CD4-positive, alpha-beta T cell treated with Interleukin-6 at 100 ng/mL for 8 hours (primary cell): Measurements from ENCODE around the gene SLC38A6.
"Not testable (repeated sequence)": the region's sequence is repeated elsewhere in the genome, so short reads cannot be mapped to it uniquely, and the experiment has no call there.

Experiments
- DNase-seq: peaks from one replicate; pipeline ENCODE4 v3.0.0-alpha.2; 2020; ENCODE audit warnings: mixed read lengths, low spot score

SLC38A6 gene

GRCh38 chr14:61051621-61052020 is 70.6 kb downstream of the SLC38A6 start:
- no peak for DNase-seq

DNA sequence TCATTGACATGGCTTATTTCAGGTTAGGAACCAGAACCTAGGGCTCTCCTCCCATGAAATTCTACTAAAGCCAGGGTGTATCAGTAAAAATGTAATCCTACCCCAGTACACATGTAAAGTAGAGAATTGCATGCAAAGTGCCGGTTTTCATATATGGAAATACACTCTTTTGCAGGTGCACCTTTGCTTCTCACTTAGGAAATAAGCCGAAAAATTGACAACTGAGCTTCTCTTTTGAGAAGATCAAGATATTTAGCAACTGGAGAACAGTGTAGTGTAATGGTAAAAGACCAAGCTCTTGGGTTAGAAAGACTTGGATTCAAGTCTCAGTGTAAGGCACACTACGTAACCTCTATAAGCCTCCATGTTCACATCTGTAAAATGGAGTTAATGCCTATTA is 82.4 kb downstream of the SLC38A6 start:
- DNase-seq, result no peak

- no peak for DNase-seq
These were observed 83.2 kb downstream of the SLC38A6 start for GRCh38 chr14:61064210-61064609.

DNA sequence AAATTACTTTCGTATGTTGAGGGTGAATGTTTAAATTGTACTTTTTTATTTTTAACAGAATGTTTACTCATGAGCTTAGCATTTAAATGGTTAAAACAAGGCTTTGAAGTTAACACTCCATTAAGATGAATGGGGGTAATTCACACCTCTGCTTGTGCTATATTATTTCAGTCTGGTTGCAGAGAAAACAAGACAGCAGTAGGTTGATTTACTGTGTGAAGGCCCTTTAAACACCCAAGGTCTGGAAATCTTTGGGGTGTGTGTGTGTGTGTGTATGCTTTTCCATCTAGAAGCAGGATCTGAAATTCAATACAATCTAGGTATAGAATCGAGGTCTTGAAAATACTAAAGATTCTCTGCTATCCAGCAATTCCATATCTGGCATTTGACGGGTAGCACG is 83.8 kb downstream of the SLC38A6 start:
- DNase-seq, result no peak

DNA sequence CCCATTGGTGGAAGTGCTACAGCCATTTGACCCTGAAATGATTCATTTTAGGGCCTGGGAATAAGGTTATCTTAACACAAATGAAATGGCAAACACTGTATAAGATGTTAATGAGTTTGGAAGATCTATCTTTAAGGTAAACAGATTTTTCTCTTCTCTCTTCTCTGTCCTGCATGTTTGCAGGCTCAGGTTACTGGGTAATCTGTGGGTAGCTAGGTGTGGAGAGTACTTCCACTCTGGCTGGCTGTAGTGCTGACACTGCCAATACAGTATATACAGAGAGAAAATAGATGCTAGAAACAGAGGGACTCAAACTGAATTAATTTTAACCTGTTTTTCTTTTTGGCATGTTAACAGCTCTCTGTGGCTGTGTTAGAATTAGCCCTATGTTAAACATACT is 84.6 kb downstream of the SLC38A6 start:
- no peak for DNase-seq

DNA sequence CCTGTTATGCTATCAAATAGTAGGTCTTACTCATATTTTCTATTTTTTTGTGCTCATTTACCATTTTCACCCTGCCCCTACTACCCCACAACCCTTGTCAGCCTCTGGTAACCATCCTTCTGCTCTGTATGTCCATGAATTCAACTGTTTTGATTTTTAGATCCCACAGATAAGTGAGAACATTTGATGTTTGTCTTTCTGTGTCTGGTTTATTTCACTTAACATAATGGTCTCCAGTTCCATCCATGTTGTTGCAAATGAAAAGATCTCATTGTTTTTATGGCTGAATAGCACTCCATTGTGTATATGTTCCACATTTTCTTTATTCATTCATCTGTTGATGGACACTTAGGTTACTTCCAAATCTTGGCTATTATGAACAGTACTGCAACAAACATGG is 91.4 kb downstream of the SLC38A6 start:
- not testable (repeated sequence) for DNase-seq

GRCh38 chr14:61074852-61075251 is 93.8 kb downstream of the SLC38A6 start:
- no peak for DNase-seq

GRCh38 chr14:61076556-61076955 is 95.5 kb downstream of the SLC38A6 start:
- no peak for DNase-seq

GRCh38 chr14:61077437-61077836 is 96.4 kb downstream of the SLC38A6 start:
- DNase-seq, result no peak

- no peak for DNase-seq
These were observed 97.1 kb downstream of the SLC38A6 start for GRCh38 chr14:61077951-61078720.

DNA sequence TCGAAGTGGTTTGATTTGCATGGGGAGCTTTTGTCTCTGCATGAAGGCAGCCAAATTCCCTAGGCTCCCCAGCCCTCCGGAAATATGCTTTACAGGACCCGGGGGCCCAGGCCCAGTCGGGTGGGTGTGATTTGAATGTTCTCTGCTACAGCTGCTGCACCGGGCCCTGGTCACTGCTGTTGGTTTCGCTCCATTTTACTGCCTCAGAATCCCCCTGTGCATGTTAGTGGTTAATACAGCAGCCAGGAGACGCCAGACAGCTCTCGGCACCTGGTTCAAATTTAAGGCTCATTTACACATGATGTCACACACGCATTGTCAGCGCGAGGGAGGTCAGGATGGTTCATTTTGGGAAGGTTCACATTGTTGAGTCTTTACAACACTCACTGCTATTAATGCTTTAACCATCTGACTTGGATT is 99.6 kb downstream of the SLC38A6 start:
- DNase-seq, result no peak

DNA sequence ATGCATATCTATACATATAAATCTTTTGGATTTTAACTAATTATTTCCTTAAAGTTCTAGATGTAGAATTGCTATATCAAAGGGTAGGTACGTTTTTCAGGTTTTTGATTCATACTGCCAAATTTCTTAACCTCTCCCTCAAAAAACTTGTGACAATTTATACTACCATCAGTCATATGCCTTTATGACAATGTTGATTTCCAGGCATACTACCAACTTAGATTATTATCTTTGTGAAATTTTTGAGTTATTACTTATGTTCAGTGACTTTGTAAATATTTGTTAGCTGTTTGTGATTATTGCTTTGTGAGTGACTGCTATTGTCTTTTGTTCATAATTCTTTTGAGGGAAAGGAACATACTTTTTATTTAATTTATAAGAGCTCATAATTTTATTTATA is 107.0 kb downstream of the SLC38A6 start:
- no peak for DNase-seq

DNA sequence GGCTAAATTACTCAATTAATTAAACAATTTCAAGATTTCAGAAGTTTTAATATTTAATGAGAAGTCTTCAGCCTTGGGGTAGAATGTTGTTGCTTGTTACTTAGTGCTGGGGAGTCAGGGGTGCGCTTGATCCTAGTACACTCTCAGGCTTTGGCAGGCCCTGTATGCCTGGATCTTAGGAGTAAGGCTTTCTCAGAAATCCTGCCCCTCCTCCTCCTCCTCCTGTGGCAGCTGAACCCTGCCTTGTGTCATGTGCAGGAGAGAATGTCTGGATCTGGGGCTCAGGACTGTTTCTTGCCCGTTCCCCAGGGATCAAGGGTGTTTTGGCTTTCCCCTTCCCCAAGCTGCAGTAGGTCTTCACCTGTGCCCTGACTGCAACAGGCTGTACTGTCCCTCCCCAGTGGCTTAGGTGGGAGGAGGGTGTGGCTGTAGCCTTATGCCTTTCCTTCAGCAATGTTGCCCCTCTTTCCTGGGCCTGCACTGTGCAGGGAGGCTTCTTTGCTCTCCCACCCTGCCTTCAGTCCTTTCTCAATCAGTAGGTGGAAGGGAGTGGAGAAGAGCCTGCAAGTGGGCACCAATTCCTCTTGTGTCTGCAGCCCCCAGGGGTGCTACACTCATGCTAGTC is 108.2 kb downstream of the SLC38A6 start:
- no peak for DNase-seq

GRCh38 chr14:61090432-61091216 is 109.6 kb downstream of the SLC38A6 start:
- no peak for DNase-seq

DNA sequence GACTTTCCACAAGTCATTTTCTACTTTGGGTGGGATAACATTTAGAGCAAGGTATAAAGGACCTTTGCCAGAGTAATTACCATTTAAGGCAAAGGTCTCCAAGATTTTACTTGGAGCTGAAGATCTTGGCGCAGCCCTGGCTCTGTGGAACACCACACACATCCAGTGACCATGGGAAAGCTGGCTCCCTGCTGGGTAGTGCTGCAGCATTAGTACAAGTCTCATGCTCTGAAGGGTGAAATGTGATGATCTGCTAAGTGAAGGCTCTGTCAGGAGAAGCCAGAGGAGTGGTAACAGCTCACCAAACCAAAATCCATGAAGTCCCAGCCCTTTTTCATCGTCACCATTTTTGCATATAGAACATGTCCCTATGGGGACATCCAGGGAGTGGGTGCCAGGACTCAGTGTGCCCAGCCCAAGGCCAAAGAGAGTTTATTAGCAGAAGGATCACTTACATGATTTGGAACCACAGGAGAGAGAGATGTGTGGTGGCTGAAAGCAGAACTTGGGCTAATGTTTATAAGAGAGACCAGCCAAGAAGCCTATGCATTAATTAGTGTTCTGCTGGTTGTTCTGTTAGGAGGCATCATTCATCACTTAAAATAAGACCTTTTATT is 110.7 kb downstream of the SLC38A6 start:
- DNase-seq, result no peak

GRCh38 chr14:61098096-61098495 is 117.1 kb downstream of the SLC38A6 start:
- DNase-seq, result not testable (repeated sequence)

DNA sequence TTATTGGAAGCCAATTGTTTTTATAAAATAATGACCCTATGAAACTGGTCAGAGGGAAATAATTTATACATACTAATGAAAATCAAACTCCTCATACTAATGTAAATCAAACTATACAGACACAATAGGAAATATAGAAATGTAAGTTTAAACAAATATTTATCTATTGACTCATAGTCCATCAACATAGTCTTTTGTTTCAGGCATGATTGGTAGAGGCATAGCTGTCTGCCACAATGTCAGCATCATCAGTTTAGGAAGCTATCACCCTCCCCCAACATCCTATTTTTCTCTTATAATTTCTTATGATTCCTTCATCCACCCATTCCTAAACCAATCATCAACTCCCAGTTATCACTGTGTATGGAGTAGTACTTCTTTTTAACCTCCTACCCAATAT is 117.7 kb downstream of the SLC38A6 start:
- no peak for DNase-seq

GRCh38 chr14:61099216-61099835 is 118.3 kb downstream of the SLC38A6 start:
- DNase-seq, result no peak

DNA sequence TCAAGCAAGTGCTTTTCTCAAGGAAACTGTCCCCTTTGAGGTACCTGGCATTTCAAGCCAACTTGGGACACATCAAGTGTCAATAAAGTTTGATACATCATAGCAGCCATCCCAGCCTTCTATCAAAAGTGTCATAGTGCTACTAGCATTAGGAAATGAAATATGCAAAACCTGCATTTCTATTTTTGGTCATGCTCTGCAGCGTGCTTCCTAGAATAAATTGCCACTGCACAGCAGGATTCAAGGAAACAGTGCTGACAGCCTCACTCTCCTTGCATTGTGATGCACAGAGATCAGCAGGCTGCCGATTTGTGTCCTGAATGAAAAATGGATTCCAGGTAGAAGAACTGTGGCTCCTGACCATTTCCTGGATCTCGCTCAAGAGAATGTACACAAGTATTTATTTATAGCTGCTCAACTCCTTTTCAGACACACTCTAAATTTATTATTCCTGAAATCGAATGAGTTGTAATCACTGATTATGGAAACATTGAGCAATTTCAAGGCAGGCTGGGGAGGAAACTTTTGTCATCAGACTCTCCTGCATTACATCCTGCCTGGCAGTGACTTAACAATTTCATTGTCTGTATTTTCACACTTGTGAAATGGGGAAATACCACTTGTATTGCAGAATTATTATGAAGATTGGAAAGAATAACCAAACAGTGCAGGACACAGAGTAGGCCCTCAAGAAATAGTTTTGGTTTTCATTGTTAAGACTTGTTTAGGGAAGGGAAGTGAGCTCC is 120.9 kb downstream of the SLC38A6 start:
- no peak for DNase-seq
